GM19452 (cell line): ENCODE data around the gene CAT.

Source experiments
- ATAC-seq: cut with Tn5 transposase; IDR thresholded peaks from one replicate; pipeline ENCODE4 v1.9.1; 2021; ENCODE audit not compliant: unreplicated experiment

CAT gene

GRCh38 chr11:34458525-34458924 is 19.8 kb downstream of the CAT start:
- no peak for ATAC-seq

- no peak for ATAC-seq
Observed at GRCh38 chr11:34459507-34460162, 20.9 kb downstream of the CAT start.

GRCh38 chr11:34460278-34460677 is 21.5 kb downstream of the CAT start:
- ATAC-seq = no peak

GRCh38 chr11:34461215-34461614 is 22.5 kb downstream of the CAT start:
- no peak for ATAC-seq

- no peak for ATAC-seq
Observed at GRCh38 chr11:34464591-34465051, 25.9 kb downstream of the CAT start.

- no peak for ATAC-seq
Observed at GRCh38 chr11:34466802-34467488, 28.2 kb downstream of the CAT start.

- no peak for ATAC-seq
Observed at GRCh38 chr11:34468209-34468841, 29.6 kb downstream of the CAT start.

- no peak for ATAC-seq
Observed at GRCh38 chr11:34473603-34474169, 35.0 kb downstream of the CAT start.

- no peak for ATAC-seq
Observed at GRCh38 chr11:34475656-34476055, 36.9 kb downstream of the CAT start.

- ATAC-seq = no peak
Observed at GRCh38 chr11:34476849-34477248, 38.1 kb downstream of the CAT start.

GRCh38 chr11:34478845-34479663 is 40.3 kb downstream of the CAT start:
- ATAC-seq = no peak

GRCh38 chr11:34480314-34480713 is 41.6 kb downstream of the CAT start:
- no peak for ATAC-seq

- no peak for ATAC-seq
Observed at GRCh38 chr11:34481307-34481706, 42.6 kb downstream of the CAT start.

- no peak for ATAC-seq
Observed at GRCh38 chr11:34483106-34483874, 44.6 kb downstream of the CAT start.

- ATAC-seq = no peak
Observed at GRCh38 chr11:34487430-34487829, 48.7 kb downstream of the CAT start.

- ATAC-seq = no peak
Observed at GRCh38 chr11:34488855-34489557, 50.3 kb downstream of the CAT start.

- ATAC-seq = no peak
Observed at GRCh38 chr11:34490304-34490703, 51.6 kb downstream of the CAT start.

GRCh38 chr11:34492806-34493414 is 54.2 kb downstream of the CAT start:
- no peak for ATAC-seq

GRCh38 chr11:34493468-34493867 is 54.7 kb downstream of the CAT start:
- ATAC-seq = no peak
